GM12865 (cell line): ENCODE results near the gene IPO11.

Experiments used
- DNase-seq: peaks from one replicate; pipeline ENCODE4 v3.0.0; 2010; ENCODE audit warnings: low read depth
- H3K4me3 ChIP-seq: 2 replicates; pipeline ENCODE4 v1.5.1; 2011; ENCODE audit warnings: mild to moderate bottlenecking, low read depth, low read length, control low read depth
- TF ChIP-seq, protein P1 (sequence below): IDR thresholded peaks from 2 replicates; pipeline ENCODE4 v1.5.1; 2011; ENCODE audit warnings: low read length, control low read depth, low read depth, inconsistent platforms; ENCODE audit not compliant: insufficient read depth; ENCODE audit errors: missing control alignments

IPO11 gene

DNA sequence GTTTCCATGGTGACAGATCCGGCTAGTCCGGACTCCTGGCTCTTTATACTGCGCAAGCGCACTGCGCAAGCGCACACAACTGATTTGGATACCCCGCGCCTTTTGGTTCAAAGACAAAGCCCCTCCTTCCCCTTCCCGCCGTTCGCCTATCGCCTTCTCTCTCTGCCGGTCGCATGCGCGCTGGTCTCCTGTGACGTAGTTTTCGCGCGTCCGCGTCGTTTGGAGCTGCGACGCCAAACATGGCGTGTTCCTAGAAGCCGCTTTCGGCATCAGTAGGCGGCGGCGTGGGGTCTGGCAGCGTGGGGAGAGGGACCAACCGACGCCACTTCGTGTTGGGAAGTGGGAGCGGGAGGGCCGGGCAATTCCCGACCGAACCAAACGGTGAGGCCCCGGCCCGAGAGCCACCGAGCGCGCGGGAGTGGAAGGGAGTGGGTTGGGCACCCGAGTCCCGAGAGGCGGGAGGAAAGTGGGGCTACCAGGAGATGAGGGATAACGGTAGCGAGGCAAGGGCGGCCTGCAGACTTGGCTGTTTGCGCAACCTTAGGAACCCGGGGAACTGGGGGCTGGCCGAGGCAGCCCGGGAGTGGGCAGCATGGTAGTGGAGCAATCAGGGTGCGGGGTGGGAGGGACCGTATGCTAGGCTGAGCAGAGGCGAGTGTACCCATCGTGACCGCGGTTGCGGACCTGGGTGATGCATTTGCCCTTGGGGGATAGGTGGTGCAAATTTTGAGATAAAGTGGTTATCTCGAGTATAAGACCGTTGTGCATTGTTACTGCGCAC lies at the start of gene IPO11:
Gene IPO11 (plus strand): TSS at position 215 of the 781 bp plus-strand sequence. CDS start 24,517 bp downstream, outside the sequence.
- TF ChIP-seq, protein P1, sequence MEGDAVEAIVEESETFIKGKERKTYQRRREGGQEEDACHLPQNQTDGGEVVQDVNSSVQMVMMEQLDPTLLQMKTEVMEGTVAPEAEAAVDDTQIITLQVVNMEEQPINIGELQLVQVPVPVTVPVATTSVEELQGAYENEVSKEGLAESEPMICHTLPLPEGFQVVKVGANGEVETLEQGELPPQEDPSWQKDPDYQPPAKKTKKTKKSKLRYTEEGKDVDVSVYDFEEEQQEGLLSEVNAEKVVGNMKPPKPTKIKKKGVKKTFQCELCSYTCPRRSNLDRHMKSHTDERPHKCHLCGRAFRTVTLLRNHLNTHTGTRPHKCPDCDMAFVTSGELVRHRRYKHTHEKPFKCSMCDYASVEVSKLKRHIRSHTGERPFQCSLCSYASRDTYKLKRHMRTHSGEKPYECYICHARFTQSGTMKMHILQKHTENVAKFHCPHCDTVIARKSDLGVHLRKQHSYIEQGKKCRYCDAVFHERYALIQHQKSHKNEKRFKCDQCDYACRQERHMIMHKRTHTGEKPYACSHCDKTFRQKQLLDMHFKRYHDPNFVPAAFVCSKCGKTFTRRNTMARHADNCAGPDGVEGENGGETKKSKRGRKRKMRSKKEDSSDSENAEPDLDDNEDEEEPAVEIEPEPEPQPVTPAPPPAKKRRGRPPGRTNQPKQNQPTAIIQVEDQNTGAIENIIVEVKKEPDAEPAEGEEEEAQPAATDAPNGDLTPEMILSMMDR: no peak
- peak within 1 kb of the TSS; percentile 88 for H3K4me3 ChIP-seq
- peak; percentile 99 for DNase-seq

DNA sequence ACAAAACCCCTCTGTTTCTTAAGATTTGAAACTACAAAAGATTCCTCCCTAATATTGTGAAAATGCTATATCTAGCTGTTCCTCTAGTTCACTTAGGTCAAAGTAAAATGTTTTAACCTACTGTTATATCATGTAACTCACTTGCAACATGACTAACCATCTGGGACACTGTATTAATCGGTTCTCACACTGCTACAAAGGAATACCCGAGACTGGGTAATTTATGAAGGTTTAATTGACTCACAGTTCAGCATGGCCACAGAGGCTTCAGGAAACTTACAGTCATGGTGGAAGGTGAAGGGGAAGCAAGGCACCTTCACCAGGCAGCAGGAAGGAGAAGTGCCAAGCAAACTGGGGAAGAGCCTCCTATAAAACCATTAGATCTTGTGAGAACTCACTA lies 43.5 kb upstream of the IPO11 start:
- H3K4me3 ChIP-seq: no peak overlapping the region
- no peak for DNase-seq
- TF ChIP-seq, protein P1: no peak

DNA sequence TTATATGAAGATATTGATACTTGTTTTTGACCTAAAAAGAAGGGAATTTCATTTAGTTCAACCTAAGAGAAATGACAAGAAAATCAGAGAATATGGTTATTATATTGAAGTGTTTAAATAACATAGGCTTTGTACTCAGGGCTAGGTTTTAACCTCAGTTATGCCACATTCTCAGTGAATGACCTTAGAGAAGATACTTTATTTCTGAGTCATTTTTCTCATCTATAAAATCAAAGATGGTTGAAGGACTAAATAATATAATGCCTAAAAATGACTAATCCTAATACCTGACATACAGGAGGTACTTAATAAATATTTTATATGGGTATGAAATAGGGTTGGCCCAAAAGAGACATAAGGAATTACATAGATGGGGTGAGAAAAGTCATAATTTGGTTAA lies 41.2 kb upstream of the IPO11 start:
- H3K4me3 ChIP-seq: no peak overlapping the region
- TF ChIP-seq, protein P1: no peak
- no peak for DNase-seq

DNA sequence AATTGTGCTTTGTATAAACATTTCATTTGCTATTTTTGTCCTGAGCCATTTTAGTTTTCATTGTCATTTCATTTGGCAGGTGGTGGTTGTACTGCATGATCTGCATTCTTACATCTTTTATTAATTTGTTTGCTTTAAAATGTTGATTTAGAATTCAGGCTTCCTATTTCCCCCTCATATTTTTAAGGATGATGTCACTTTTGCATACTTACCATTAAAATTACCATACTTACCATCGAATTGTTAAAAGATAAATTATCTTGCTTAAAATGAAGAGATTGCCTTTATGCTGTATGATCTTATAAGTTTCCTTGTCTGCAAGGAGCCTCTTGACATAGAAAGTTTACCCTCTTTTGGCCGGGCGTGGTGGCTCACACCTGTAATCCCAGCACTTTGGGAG lies 40.0 kb upstream of the IPO11 start:
- no peak overlapping the region for H3K4me3 ChIP-seq
- TF ChIP-seq, protein P1: no peak
- DNase-seq: no peak

DNA sequence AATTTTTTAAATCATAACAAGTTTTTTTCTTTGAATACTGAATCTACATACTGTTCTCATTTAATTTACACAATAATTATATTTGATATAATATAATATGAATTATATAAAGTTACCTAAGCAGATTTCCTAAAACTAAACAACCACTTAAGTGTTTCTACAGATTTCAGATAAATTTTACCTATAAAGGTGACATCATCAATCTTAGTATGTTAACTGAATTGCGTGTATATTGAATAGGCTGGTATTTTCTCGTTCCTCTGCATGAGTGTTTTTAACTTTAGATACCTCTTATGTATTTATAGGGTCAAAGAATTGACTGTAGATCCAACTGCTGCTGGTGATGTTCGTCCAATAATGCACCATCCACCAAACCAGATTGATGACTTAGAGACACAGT lies 39.2 kb upstream of the IPO11 start:
- H3K4me3 ChIP-seq: no peak overlapping the region
- no peak for DNase-seq
- TF ChIP-seq, protein P1: no peak

DNA sequence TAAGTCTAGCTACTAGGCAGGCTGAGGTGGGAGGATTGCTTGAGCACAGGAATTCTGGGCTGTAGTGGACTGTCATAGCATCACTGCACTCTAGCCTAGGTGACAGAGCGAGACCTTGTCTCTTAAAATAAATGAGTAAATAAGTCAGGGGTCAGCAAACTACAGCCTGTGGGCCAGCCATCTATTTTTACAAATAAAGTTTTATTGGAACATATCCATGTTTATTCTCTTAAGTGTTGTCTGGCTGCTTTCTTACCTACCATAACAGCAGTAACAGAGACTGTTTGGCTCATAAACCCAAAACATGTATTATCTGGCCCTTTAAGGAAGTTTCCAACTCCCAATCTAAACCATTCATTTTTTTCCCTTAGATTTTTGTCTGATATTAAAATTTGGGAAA lies 38.5 kb upstream of the IPO11 start:
- no peak for DNase-seq
- TF ChIP-seq, protein P1: no peak
- no peak overlapping the region for H3K4me3 ChIP-seq

DNA sequence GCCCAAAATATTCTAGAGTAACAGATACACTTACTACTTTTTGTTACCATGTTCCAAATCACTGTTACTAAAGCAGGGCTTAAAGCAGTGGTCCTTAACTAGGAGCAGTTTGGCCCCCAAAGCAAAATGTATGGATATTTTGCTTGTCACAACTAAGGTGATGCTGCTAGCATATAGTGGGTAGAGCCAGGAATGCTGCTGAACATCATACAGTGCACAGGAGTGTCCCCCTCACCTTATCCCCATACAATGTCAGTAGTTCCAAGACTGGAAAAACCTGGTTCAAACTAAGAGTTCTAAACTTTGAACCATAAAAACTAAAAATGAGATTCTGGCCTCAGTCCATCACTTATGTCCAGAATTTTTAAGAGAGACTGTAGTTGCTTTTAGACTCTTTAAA lies 36.9 kb upstream of the IPO11 start:
- H3K4me3 ChIP-seq: no peak overlapping the region
- no peak for DNase-seq
- TF ChIP-seq, protein P1: no peak
